ENCODE data around the gene ZNF653.
"Not testable (repeated sequence)": the region's sequence is repeated elsewhere in the genome, so short reads cannot be mapped to it uniquely, and the experiment has no call there.

The ZNF653 gene

GRCh38 chr19:11481534-11482383 is 23.9 kb downstream of the ZNF653 start:
- DNase-seq (ENCODE audit: low read depth), result peak; percentile 57

- no peak for DNase-seq (ENCODE audit: low read depth)
These were observed 24.7 kb downstream of the ZNF653 start, which contains the start of gene ELAVL3 for GRCh38 chr19:11480715-11481533. TSS of gene ELAVL3 (minus strand) at chr19:11481046. CDS start at chr19:11480608, 438 bp downstream.

GRCh38 chr19:11479898-11480714 is 25.5 kb downstream of the ZNF653 start:
- DNase-seq (ENCODE audit: low read depth), result no peak

GRCh38 chr19:11479090-11479897 is 26.3 kb downstream of the ZNF653 start:
- DNase-seq (ENCODE audit: low read depth), result no peak

GRCh38 chr19:11478167-11479089 is 27.2 kb downstream of the ZNF653 start:
- DNase-seq (ENCODE audit: low read depth), result no peak

- no peak for DNase-seq (ENCODE audit: low read depth)
These were observed 29.8 kb downstream of the ZNF653 start for GRCh38 chr19:11475861-11476260.

- not testable (repeated sequence) for DNase-seq (ENCODE audit: low read depth)
These were observed 30.3 kb downstream of the ZNF653 start for GRCh38 chr19:11475343-11475742.

GRCh38 chr19:11473725-11474124 is 31.9 kb downstream of the ZNF653 start:
- DNase-seq (ENCODE audit: low read depth), result no peak

GRCh38 chr19:11468266-11468845 is 37.3 kb downstream of the ZNF653 start:
- DNase-seq (ENCODE audit: low read depth), result not testable (repeated sequence)

GRCh38 chr19:11465600-11465999 is 40.0 kb downstream of the ZNF653 start:
- DNase-seq (ENCODE audit: low read depth), result no peak

GRCh38 chr19:11464333-11465265 is 41.0 kb downstream of the ZNF653 start:
- DNase-seq (ENCODE audit: low read depth), result no peak

GRCh38 chr19:11463391-11463790 is 42.2 kb downstream of the ZNF653 start:
- no peak for DNase-seq (ENCODE audit: low read depth)

GRCh38 chr19:11461453-11461852 is 44.2 kb downstream of the ZNF653 start:
- no peak for DNase-seq (ENCODE audit: low read depth)

GRCh38 chr19:11460207-11460606 is 45.4 kb downstream of the ZNF653 start:
- DNase-seq (ENCODE audit: low read depth), result no peak

GRCh38 chr19:11458912-11459311 is 46.7 kb downstream of the ZNF653 start:
- not testable (repeated sequence) for DNase-seq (ENCODE audit: low read depth)

- DNase-seq (ENCODE audit: low read depth), result no peak
These were observed 47.3 kb downstream of the ZNF653 start for GRCh38 chr19:11458236-11458900.

- DNase-seq (ENCODE audit: low read depth), result no peak
These were observed 47.8 kb downstream of the ZNF653 start for GRCh38 chr19:11457831-11458230.

- no peak for DNase-seq (ENCODE audit: low read depth)
These were observed 48.5 kb downstream of the ZNF653 start for GRCh38 chr19:11457115-11457514.

All from activated T-helper 9 cell treated with anti-CD3 and anti-CD28 coated beads, Interleukin-2, amount 50 U/mL, for 16 hours (primary cell).